Iris pigment epithelial cell (primary cell): ENCODE data around the gene HES7.

Source experiments
- DNase-seq: peaks from one replicate; pipeline ENCODE4 v3.0.0-alpha.2; 2011; ENCODE audit warnings: low read depth

HES7 gene

GRCh38 chr17:8142887-8143580 lies 19.1 kb upstream of the HES7 start:
- DNase-seq = no peak

DNA sequence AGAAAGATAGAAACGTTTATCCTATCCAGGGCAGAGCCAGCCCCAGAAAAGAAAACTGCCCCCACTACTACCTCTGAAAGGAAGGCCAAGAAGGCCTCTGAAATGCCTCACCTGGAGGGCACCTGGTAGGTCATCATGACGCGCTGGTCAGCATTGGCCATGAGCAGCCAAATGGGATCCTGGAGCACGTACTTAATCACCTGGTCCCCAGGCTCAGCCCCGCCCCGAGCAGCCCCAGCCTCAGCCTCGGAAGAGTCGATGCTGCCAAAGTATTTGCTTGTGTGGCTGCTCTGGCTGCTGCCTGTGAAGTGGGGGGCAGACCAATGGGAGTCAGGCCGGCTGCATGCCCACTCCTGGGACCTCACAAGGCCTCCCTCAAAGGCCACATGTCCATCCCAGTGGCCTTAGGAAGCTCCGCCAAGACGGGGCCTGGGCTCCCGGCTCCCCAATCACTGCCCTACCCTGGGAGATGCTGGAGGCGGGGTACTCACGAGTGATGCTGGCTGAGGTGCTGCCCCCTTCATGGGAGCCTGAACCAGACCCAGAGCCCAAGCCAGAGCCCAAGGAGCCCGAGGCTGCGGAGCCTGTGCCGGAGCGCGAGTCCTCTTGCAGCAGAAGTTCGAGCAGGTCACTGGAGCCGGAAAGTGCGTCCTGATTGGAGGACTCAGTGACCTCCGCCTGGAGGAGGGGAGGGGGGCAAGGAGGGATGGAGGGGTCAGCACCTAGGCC lies 18.4 kb upstream of the HES7 start:
- no peak for DNase-seq

DNA sequence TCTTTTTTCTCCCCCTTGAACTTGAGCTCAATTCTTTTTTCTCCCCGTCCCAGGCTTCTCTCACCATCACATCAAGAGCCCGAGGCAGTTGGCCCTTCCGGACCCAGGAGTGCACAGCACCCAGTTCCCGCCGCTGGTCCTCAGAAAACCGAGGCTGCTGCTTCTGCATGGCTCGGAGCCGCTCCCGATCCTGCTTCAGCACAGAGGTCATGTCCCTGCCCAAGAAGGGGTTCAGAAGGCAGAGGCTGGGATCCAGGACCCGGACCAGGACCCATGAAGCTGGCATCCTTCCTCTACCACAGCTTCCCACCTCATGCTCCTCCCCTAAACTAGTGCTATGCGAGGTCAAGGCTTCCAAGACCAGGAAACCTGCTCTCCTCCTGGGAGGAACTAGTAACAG lies 17.8 kb upstream of the HES7 start:
- no peak for DNase-seq

GRCh38 chr17:8141045-8141444 lies 17.1 kb upstream of the HES7 start:
- no peak for DNase-seq

DNA sequence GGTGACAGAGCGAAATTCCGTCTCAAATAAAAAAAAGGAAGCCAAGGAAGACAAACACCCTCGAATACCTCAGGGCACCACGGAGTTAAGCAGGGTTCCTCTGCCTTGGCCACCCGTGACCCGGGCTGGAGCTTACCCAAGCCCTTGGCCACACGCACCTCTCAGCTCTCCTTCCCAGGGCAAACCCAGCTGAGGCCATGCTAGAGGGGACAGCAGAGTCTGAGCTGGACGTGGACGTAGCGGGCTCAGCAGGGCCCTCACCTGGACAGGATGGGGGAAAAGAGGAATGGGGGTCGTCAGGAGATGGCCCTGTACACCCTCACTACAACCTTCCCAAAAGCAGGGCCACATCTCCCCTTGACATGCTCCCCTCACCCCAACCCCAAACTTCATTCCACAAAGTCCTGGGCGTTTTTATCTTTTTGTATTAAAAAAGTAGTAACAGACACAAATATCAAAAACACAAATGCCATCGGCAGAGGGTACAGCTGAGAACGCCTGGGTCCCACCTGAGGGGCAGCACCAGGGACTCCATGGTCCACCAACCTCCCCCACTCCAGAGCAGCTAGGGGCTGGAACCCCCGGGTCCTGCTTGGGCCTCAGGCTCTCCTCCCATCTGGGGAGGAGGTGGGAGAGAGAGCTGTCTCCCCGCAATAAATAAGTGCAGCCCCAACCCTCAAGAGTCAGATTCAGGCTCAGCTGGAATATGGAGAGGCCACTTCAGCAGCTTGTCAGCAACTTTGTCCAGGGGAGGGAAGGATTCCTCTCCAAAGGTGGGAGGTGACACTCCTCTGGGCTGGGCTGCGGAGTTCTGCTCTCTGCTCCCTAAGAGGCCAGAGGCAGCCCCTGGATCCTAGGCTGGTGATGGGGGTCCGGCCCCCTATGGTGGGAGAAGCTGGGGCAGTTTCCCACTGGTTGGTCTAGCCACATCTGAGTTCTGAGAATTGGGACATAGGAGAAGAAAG lies 16.4 kb upstream of the HES7 start:
- no peak for DNase-seq

DNA sequence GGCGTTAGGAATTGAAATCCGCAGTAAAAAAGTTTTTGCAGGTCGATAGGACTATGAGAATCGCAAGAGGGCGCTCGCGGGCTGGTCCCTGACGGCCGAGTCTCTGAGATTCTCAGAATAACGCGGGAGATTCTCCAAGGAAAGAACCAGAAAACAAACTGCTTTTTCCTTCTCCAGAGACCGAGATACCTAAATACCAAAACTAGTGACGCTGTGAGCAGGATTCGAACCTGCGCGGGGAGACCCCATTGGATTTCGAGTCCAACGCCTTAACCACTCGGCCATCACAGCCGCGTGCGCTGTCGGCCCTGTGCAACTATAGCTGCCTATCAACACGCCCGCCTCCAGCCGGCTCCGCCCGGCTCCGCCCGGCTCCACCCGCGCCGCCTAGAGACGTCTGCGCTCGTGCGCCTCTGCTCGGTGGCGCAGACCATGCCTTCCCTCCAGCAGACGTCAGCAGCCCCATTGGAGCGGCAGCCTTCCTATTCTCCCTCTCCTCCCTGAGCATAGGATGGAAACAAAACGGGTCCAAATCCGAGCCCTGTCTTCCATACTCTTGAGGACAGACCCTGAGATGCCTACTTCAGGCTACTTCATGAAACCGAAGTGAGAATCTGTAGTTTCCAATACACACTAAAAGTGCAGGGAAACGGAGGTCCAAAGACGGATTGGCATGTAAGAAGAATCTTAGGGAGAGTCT lies 14.9 kb upstream of the HES7 start:
- DNase-seq = peak; percentile 95

GRCh38 chr17:8138374-8138671 lies 14.4 kb upstream of the HES7 start:
- no peak for DNase-seq

- DNase-seq = no peak
Observed at GRCh38 chr17:8137645-8138373, 13.9 kb upstream of the HES7 start.

- DNase-seq = no peak
Observed at GRCh38 chr17:8133941-8134340, 10.0 kb upstream of the HES7 start.

GRCh38 chr17:8133399-8133798 lies 9.5 kb upstream of the HES7 start:
- no peak for DNase-seq

DNA sequence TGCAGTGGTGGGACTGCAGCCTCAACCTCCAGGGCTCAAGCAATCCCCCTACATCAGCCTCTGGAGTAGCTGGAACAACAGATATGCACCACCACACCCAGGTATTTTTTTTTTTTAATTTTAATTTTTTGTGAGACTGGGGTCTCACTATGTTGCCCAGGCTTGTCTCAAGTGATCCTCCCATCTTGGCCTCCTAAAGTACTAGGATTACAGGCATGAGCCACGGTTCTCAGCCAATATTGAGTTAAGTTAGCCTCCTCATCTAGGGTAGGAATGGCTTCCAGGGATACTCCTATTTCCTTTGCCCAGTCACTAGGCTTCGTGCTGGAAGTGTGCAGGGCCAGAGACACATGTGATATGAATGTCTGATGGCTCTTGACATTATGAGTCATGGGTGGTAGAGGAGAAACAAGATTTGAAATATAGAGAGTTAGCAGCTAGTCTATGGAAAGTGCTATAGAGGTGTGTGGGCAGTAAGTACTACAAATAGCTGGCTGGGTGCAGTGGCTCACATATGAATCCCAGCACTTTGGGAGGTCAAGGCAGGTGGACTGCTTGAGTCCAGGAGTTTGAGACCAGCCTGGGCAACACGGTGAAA lies 8.0 kb upstream of the HES7 start:
- no peak for DNase-seq

DNA sequence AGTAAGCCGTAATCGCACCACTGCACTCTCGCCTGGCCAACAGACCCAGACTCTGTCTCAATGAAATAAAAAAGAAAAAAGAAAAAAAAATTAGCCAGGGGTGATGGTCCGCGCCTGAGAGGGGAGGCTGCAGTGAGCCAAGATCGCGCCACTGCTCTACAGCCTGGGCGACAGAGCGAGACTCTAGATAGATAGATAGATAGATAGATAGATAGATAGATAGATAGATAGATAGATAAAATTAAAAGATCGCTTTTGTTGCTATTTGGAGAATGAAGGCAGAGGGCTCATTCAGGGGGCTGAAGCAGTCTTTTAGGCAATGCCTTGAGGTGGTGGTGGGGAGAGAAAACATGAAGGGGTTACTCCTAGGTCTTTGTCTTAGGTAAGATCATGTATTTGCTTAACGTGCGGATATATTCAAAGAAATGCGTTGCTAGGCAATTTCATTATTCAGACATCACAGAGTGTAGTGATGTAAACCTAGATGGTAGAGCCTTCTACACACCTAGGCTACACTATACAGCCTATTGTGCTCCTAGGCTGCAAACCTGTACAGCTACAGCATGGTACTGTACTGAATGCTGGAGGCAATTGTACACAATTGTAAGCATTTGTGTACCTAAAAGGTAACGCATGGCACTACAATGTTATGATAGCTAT lies 4.3 kb upstream of the HES7 start:
- DNase-seq = no peak

GRCh38 chr17:8126491-8127066 lies 2.7 kb upstream of the HES7 start:
- DNase-seq = peak; percentile 64

DNA sequence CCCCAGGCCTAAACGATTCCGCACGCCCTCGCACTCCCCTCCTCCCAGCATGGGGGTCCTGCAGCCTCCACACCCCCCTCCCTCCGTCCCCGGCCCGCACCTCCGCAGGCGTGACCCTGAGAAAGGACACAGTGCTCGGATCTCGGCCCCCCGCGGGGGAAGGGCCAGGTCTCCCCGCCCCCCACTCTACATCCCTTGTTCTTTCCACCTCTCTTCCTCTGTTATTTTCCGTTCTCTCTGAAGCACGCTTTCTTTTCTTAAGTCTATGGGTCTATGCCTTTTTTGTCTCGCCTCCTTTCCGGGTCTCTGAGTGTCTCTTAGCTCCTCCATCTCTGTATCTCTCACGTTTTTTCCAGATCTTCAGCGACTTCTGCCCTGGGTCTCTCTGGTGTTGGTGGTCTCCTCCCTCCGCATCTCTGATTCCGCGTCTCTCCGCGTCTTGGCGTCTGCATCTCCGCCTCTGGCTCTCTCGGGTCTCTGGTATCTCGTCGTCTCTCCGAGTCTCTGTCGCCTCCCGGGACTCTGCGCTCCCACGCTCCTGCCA lies 2.1 kb upstream of the HES7 start:
- no peak for DNase-seq

DNA sequence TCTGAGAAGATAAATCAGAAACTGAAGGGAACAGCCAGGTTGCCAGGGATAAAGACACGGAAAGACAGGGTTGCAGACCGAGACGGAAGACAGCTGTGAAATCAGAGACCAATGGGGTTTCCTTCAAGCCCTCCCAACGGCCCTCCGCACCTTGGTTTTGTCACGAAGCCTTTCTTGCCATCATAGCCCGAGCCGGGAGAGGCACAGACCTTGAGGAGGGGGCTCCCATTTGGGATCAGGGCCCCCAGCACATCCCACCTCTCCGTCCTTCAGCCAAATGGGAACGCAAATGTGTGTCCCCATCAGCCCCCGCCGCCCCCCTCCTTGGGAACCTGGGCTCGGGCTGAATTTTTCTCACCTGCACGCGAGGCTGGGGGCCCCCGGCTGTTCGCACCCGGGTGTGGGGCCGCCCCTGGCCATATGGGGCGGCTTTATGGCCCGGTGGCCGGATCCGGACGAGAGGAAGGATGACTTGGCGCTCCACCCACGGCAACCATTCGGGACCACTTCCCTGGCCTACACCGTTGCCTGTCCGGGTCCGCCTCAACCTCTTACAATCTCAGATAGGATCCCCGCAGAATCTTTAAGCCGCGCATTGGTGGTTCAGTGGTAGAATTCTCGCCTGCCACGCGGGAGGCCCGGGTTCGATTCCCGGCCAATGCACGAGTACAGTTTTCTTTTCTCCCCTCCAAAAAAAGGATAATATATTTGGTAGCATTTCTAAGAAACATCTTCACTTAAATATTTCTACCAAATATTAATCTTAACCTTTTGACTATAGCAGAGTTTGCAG lies 1.4 kb upstream of the HES7 start:
- DNase-seq = peak; percentile 37

- DNase-seq = peak; percentile 47
Observed at GRCh38 chr17:8124350-8125153, 646 bp upstream of the HES7 start.

- DNase-seq = peak; percentile 62
Observed at GRCh38 chr17:8122924-8123694, 797 bp downstream of the HES7 start.
